ENCODE data around the gene LTBP4.
"Not testable (repeated sequence)": the region's sequence is repeated elsewhere in the genome, so short reads cannot be mapped to it uniquely, and the experiment has no call there.

The LTBP4 gene

GRCh38 chr19:40578442-40578908 lies 22.7 kb upstream of the LTBP4 start:
- no peak for DNase-seq

DNA sequence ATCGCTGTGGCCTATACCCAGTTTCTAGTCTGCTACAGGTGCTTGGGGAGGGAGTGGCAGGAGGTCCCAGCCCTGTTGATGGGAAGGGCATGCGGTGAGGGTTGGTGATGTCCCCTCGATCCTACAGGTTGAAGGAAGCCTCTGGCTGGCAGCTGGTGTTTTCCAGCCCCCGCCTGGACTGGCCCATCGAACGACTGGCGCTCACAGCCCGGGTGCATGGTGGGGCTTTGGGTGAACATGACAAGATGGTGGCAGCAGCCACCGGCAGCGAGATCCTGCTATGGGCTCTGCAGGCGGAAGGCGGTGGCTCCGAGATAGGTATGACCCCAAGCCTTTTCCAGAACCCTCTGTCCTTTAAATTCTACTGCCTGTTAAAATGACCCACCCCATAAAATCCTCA lies 20.6 kb upstream of the LTBP4 start:
- no peak for DNase-seq

DNA sequence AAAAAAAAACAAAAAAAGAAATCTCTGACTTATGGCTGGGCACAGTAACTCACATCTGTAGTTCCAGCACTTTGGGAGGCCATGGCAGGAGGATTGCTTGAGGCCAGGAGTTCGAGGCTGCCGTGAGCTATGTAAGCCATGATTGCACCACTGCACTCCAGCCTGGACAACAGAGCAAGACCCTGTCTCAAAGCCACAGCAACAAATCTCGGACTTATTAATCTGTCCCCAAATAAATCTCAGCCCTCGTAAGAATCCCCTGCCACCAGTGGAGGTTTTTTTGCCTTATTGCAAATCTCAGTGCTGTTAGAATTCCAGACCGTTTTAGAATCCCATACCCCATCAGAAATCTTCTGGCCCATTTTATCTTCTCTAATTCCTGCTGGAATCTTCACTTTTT lies 19.6 kb upstream of the LTBP4 start:
- DNase-seq = no peak

DNA sequence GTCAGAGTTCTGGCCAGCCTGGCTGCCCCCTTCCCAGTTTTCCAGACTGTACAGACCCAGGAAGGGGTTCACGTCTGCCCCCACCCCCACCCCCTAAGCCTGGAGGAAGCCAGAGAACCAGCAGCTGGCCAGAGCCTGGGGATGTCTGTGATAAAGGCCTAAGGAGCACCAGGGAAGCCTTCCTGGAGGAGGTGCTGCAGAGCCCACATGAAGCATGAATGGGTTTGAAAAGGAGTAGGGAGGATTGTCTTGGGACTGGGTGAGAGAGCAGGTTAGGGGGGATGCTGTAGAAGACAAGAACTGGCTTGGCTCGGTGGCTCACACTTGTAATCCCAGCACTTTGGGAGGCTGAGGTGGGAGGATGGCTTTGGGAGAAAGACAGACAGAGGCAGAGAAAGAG lies 18.7 kb upstream of the LTBP4 start:
- no peak for DNase-seq

DNA sequence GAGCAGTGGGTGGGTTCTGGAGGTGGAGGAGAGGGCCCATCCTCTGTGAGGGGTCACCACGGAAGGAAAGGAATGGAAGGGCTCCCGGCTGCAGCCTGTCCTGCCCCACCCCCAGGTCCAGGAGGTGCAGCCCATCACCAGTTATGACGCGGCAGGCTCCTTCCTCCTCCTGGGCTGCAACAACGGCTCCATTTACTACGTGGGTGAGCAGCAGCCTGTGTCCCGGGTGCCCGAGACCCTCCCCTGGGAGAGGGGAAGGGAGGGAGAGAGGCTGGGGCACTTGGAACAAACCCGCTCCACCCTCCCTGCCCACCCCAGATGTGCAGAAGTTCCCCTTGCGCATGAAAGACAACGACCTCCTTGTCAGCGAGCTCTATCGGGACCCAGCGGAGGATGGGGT lies 17.9 kb upstream of the LTBP4 start:
- no peak for DNase-seq

GRCh38 chr19:40584007-40584406 lies 17.2 kb upstream of the LTBP4 start:
- DNase-seq = no peak

GRCh38 chr19:40585241-40585981 lies 15.8 kb upstream of the LTBP4 start:
- no peak for DNase-seq

- DNase-seq = no peak
Measured at GRCh38 chr19:40585982-40586422, 15.2 kb upstream of the LTBP4 start.

DNA sequence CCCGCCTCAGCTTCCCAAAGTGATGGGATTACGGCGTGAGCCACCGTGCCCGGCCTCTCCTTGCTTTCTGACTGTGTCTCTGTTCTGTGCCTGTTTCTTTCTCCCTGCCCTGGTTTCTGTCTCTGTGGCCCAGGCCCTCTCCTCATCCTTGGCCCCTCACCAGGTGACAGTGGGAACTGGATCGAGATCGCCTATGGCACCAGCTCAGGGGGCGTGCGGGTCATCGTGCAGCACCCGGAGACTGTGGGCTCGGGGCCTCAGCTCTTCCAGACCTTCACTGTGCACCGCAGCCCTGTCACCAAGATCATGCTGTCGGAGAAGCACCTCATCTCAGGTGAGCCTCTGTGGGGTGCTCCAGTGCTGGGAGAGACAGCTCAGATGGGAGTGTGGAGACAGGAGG lies 14.6 kb upstream of the LTBP4 start:
- no peak for DNase-seq

GRCh38 chr19:40588110-40588854 lies 12.9 kb upstream of the LTBP4 start:
- no peak for DNase-seq

DNA sequence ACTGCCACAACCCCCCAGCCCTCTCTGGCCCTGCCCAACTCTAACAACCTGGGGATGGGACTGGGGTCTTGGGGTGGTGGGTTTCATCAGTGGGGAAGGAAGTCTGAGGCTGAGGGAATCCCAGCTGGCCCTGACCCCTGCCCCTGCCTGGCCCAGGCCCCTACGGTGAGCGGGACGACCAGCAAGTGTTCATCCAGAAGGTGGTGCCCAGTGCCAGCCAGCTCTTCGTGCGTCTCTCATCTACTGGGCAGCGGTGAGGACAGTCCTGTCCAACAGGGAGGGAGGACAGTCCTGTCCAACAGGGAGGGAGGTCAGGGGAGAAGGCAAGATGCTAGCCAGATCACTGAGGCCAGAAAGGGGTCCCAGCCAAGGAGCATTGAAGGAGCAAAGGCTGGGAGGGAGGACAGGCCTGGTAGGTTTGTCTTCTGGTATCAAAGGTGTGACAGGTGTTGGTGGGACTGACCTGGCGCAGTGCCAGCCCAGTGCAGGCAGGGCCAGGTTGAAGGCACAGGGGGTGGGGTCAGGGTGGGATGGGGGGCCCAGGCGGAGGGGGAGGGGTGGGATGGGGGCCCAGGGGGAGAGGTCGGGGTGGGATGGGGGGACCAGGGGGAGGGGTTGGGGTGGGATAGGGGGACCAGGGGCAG lies 12.1 kb upstream of the LTBP4 start:
- peak; percentile 72 for DNase-seq

DNA sequence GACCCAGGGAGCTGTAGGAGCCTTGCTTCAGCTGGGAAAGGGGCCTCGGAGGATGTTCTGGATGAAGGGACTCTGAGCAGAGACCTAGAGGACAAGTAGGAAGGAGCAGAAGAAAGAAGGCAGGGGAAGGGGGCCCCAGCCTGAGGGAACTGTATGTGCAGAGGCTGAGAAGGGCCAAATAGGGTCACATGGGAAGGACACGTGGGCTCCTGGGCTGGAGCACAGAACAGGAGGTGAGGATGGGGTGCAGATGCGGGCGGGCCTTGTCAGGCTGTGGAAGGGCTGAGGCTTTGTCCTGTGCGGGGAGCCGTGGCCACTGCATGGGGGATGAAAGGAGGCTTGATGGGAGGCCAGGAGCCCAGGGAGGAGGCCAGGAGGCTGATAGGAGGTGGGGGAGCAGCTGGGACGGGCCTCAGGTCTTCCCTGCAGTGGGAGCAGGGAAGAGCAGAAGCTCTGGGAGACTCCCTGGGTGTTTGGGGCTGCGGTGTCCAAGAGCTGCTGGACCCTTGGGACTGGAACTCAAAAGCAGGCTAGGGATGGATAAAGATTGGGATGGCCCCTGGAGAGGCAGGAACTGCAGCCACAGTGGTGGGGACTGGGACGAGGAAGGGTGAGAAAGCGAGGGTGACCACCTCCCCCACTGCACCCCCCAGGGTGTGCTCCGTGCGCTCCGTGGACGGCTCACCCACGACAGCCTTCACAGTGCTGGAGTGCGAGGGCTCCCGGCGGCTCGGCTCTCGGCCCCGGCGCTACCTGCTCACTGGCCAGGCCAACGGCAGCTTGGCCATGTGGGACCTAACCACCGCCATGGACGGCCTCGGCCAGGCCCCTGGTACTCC lies 11.4 kb upstream of the LTBP4 start:
- peak; percentile 65 for DNase-seq

GRCh38 chr19:40590464-40591265 lies 10.5 kb upstream of the LTBP4 start:
- DNase-seq = no peak

- DNase-seq = not testable (repeated sequence)
Measured at GRCh38 chr19:40591724-40592123, 9.4 kb upstream of the LTBP4 start.

DNA sequence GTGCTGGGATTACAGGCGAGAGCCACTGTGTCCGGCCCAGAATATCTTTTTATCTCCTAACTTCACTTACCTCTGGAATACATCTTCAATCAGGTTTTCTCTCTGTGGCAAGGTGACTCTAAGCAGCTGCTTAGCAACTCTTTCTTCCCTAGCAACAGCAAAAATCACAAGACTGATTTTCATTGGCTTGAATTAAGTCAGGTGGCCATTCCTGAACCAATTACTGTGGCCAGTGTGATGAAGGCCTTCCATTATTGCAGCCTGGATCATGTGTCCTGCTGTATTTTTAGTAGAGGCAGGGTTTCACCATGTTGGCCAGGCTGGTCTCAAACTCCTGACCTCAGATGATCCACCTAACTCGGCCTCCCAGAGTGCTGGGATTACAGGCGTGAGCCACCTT lies 9.0 kb upstream of the LTBP4 start:
- peak; percentile 36 for DNase-seq

GRCh38 chr19:40594255-40594654 lies 6.9 kb upstream of the LTBP4 start:
- DNase-seq = no peak

DNA sequence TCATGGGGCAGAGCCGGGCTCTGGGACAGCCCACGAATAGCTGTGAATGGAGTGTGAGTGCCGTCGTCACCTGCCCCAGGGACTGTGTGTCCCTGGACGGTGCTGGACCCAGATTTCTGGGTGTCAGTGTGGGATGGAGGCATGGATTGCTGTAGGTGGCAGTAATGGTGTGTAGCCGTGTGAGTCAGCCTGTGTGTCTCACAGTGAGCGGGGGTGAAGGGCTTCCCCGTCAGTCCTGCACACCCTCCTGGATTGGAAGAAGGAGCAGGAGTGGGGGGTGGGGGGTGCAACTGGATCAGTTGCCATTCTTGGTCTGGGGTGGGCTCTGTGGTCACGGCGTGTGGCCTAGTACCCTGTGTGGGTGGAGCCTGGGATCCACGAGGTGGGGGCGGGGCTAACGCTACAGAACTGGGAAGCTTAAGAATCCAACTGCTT lies 6.5 kb upstream of the LTBP4 start:
- DNase-seq = no peak

- no peak for DNase-seq
Measured at GRCh38 chr19:40596608-40597328, 4.4 kb upstream of the LTBP4 start.

DNA sequence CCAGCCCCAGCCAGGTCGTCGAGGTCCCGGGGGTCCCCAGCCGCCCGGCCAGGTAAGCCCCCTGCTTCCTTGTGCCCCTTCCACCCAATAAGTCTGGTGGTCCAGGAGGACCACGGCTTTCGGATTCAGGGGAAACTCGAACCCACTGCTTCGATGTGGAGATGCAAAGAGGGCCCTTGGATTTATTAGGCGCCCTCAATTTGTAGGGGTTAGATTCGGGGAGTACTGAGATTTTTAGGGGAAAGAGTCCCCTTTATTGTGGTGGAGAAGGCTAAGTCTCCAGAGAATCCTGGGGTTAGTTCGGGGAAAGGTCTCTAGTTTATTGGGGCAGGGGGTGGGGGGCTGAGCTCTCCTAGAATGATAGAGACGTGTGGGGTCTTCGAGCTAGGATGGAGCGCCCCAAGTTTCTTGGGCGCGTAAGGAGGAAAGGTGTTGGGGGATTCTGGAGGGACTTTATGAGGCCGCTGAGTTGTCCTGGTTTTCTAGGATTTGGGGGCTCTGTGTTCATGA lies 3.8 kb upstream of the LTBP4 start:
- no peak for DNase-seq

GRCh38 chr19:40598121-40598917 lies 2.9 kb upstream of the LTBP4 start:
- DNase-seq = peak; percentile 92
